Thoracic aorta (tissue), 2 donors: ENCODE data around the gene NPAS3. TPM values are rescaled to one million over a fixed set of nuclear protein-coding genes. Genes with fewer than 3 reads are reported as not detected.

Experiments used
- ATAC-seq: fragments of 150-250 bp; one replicate; pipeline ENCODE4 v1.8.0; 2017; ENCODE audit warnings: low read depth; ENCODE audit not compliant: insufficient number of reproducible peaks, low FRiP score
- DNase-seq: peaks from one replicate; pipeline ENCODE4 v3.0.0-alpha.2; 2020; ENCODE audit warnings: low spot score
- H3K27ac ChIP-seq, 2 donors: fragments of 200-600 bp; sonication (generic); 1 replicate in 1 of 2; 2 replicates in 1 of 2; pipeline ENCODE4 v1.5.1; 2016; ENCODE audit warnings: mild to moderate bottlenecking in 2 of 2, moderate library complexity in 2 of 2
- H3K27me3 ChIP-seq: fragments of 200-600 bp; sonication (generic); replicated peaks from 2 replicates; pipeline ENCODE4 v1.6.0; 2016; ENCODE audit warnings: mild to moderate bottlenecking; ENCODE audit not compliant: insufficient read depth
- H3K36me3 ChIP-seq: fragments of 200-600 bp; sonication (generic); one replicate; pipeline ENCODE4 v1.5.1; 2016
- H3K4me1 ChIP-seq, 2 donors: fragments of 200-600 bp; sonication (generic); 1 replicate in 1 of 2; 2 replicates in 1 of 2; pipeline versions ENCODE4 v1.5.1 to v1.6.0; 2016; ENCODE audit warnings: low read depth in 2 of 2, mild to moderate bottlenecking in 1 of 2; ENCODE audit not compliant: control insufficient read depth in 1 of 2
- H3K4me3 ChIP-seq: fragments of 200-600 bp; sonication (generic); 2 replicates; pipeline ENCODE4 v1.5.1; 2016; ENCODE audit warnings: mild to moderate bottlenecking
- H3K9me3 ChIP-seq: fragments of 200-600 bp; sonication (generic); 2 replicates; pipeline ENCODE4 v1.5.1; 2016
- total RNA-seq, 2 donors: library from RNA; depleted of rRNA; stranded (reverse); fragments of >200 nt; gene quantifications; one replicate each; pipeline versions ENCODE4 v1.1.0 to v1.2.3, GENCODE V29; 2016
- TF ChIP-seq, protein P1 (sequence below): fragments of 200-600 bp; sonication (generic); IDR thresholded peaks from one replicate; pipeline ENCODE4 v1.5.1; 2019; ENCODE audit warnings: antibody characterized with exemption

Gene NPAS3
- total RNA-seq, 2 donors from 2014 or later = 1.1 TPM; not detected in 1

DNA sequence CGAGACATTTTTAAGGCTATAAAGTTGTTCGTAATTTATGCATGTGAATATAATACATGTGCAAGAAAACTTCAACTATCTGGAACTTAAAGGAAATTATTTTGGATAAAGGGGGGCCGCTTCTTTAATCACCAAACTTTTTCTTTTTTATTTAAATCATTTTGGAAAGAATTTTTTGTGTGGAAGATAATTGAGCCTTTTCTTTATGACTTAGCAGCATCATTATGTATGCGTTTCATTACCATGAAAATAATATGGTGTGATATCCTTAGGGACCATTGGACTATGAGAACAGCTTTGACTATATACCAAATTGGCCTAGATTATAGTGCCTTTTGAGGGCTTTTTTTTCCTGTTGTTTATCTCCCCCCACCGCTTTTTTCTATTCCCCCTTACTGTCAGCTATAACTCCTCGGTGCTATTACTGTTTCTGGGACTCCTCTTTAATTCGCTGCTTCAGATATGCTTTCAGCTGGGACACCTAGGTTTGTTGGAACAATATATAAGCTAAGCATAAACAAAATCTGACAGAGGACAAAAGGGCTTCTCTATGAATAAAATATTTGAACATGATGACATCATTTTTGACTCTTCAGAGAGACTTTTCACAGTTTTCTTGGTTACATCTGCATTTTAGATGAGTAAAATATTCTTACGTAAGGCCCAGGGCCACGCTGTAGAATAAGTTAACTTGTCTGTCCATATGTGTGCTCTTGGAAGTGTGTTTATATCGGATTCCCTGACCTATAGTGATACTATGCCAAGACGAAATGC lies 392.7 kb downstream of the NPAS3 start:
- Histone ChIP-seq H3K9me3 (no peaks in the 10 kb centered on the region), H3K36me3 (no peaks in the 10 kb centered on the region), H3K27me3 (no peaks in the 10 kb centered on the region), H3K27ac (no peak overlapping the region), H3K4me1 (no peaks in the 10 kb centered on the region), H3K4me3 (no peak overlapping the region)
- no peak for DNase-seq
- TF ChIP-seq, protein P1, sequence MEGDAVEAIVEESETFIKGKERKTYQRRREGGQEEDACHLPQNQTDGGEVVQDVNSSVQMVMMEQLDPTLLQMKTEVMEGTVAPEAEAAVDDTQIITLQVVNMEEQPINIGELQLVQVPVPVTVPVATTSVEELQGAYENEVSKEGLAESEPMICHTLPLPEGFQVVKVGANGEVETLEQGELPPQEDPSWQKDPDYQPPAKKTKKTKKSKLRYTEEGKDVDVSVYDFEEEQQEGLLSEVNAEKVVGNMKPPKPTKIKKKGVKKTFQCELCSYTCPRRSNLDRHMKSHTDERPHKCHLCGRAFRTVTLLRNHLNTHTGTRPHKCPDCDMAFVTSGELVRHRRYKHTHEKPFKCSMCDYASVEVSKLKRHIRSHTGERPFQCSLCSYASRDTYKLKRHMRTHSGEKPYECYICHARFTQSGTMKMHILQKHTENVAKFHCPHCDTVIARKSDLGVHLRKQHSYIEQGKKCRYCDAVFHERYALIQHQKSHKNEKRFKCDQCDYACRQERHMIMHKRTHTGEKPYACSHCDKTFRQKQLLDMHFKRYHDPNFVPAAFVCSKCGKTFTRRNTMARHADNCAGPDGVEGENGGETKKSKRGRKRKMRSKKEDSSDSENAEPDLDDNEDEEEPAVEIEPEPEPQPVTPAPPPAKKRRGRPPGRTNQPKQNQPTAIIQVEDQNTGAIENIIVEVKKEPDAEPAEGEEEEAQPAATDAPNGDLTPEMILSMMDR = no peak
- ATAC-seq = no peak

DNA sequence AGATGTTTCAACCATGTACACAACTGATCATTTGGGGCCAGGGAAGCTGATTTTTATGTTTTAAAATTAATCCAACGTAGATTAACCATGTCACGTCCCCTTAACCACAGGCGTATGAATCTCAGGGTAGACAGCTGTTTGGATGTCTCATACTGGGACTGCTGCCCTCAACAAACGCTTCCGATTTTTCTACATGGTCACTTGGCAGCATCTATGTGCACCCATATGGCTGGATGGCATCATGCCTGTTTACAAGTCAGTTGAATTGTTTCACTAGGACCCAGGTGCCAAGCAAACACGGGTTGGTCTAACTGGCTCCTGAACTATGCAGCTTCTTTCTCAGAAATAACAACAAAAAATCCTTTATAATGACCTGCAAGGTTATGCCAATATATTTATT lies 393.8 kb downstream of the NPAS3 start:
- H3K4me3 ChIP-seq = no peak overlapping the region
- TF ChIP-seq, protein P1 = no peak
- H3K27me3 ChIP-seq = no peaks in the 10 kb centered on the region
- H3K36me3 ChIP-seq = no peaks in the 10 kb centered on the region
- DNase-seq (no peak), ATAC-seq (no peak)
- no peaks in the 10 kb centered on the region for H3K9me3 ChIP-seq
- no peaks in the 10 kb centered on the region for H3K4me1 ChIP-seq
- no peak overlapping the region for H3K27ac ChIP-seq

DNA sequence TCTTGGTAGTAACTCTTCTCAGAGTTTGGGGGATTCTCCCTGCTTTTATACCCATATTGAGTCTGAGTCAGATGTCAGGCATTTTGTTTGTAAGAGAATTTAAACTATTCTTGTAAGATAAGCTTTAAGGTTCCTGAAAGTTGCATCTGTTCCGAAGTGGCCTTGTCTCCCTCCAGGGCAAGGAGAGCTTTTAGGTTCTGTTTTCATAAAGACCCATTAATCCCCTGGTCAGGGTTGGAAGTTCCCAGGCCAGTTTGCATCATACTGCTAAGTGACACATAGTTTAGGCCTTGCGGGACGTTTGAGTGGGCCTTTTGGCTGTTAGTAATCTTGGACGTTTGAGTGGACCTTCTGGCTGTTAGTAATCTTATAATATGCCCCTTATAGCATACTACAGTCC lies 396.7 kb downstream of the NPAS3 start:
- Histone ChIP-seq H3K9me3 (peaks cover 6% of the 10 kb centered on the region), H3K4me3 (no peak overlapping the region), H3K27ac (no peak overlapping the region), H3K36me3 (no peaks in the 10 kb centered on the region), H3K4me1 (no peaks in the 10 kb centered on the region), H3K27me3 (no peaks in the 10 kb centered on the region)
- no peak for ATAC-seq
- no peak for DNase-seq
- TF ChIP-seq, protein P1 = no peak

DNA sequence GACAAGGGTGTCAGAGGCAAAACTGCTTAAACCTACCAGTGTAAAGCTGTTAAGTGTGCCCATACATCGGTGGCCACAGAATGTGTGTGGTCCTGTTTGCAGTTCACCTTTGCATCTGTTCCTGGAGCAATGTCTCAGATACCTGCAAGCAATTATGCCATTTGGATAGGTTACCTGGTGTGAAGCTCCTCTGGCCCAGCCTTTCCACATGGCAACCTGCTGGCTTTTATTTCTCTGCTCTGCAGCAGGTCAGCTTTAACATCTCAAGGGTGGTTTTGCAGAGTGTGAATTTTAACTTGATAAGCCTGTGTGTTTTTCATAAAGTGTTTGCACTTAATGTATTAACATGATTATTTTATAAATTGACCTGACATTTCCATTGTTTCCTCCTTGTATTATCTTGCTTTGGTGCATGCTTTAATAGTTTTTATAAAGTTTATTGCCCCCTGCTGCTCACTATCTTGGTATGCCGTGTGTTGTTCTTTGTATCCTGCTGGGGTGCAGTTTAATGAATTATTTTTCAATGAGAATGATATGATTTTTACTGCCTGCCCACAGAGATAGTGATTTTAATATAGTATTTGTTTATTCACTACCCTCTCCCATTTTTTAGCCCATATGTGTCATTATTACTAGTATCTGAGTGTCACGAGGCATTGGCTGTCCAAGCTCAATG lies 403.8 kb downstream of the NPAS3 start:
- no peak overlapping the region for H3K4me3 ChIP-seq
- no peak for DNase-seq
- no peak for ATAC-seq

DNA sequence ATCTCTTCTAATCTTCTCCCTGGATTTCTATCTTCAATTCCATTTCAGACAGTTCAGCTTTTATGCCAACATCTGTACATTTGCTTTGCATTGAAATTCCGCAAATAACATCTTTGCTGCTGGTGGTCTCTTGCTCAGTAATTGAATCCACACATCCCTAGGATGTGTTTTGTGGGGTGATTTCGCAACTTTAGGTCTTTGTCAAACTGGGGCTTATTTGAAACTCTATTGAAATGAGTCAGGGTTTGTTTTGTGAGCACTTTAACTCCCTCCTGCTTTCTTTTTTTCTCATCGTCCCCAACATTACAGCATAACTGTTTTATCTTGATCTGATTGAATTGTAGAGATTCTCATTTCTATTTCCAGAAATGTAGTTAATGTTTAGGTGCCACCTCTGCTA lies 404.3 kb downstream of the NPAS3 start:
- TF ChIP-seq, protein P1 = no peak
- Histone ChIP-seq H3K36me3 (no peaks in the 10 kb centered on the region), H3K4me3 (no peak overlapping the region), H3K9me3 (peaks cover 2% of the 10 kb centered on the region), H3K4me1 (no peaks in the 10 kb centered on the region), H3K27ac (no peak overlapping the region), H3K27me3 (no peaks in the 10 kb centered on the region)
- ATAC-seq = no peak
- no peak for DNase-seq

More for the DNA sequence above, 403.8 kb downstream of the NPAS3 start:
- Histone ChIP-seq H3K9me3 (peaks cover 6% of the 10 kb centered on the region), H3K27ac (no peak overlapping the region), H3K36me3 (no peaks in the 10 kb centered on the region), H3K4me1 (no peaks in the 10 kb centered on the region), H3K27me3 (no peaks in the 10 kb centered on the region)
- TF ChIP-seq, protein P1 = no peak
